Endothelial cell of umbilical vein (primary cell): Measurements from ENCODE around the gene RIPPLY1.

Experiments
- TF ChIP-seq, protein P1 (sequence below), 2 donors: IDR thresholded peaks; 1 replicate in 1 of 2; 2 replicates in 1 of 2; pipeline ENCODE4 v1.5.1; 2011; ENCODE audit warnings: low read length in 2 of 2, mild to moderate bottlenecking in 2 of 2, moderate library complexity in 2 of 2, control low read depth in 1 of 2, inconsistent platforms in 1 of 2, low read depth in 1 of 2; ENCODE audit not compliant: insufficient read depth in 1 of 2; ENCODE audit errors: extremely low read depth in 1 of 2
- TF ChIP-seq, protein P2 (sequence below): IDR thresholded peaks from 2 replicates; pipeline ENCODE4 v1.6.1; 2011; ENCODE audit not compliant: insufficient read depth, insufficient read length

DNA sequence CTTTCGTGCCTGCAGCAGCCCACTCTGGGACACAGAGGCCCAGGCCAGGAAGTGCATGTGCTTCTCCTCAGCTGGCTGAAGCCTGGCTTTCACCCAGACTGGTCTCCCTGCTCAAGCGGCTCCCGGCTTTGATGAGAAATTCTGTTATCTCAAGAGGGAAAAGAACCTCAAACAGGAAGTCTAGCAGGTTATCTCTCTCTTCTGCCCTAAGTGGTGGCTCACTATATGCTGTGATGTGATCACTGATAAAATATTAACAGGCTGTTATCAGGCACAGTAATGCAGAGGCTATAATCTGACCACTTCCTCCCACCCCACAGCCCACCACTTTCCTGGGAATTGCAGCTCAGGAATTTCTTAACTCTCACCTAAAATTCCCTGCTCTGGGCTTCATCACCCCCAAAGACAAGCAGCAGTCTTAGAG lies 30.4 kb upstream of the RIPPLY1 start:
- TF ChIP-seq, protein P1, sequence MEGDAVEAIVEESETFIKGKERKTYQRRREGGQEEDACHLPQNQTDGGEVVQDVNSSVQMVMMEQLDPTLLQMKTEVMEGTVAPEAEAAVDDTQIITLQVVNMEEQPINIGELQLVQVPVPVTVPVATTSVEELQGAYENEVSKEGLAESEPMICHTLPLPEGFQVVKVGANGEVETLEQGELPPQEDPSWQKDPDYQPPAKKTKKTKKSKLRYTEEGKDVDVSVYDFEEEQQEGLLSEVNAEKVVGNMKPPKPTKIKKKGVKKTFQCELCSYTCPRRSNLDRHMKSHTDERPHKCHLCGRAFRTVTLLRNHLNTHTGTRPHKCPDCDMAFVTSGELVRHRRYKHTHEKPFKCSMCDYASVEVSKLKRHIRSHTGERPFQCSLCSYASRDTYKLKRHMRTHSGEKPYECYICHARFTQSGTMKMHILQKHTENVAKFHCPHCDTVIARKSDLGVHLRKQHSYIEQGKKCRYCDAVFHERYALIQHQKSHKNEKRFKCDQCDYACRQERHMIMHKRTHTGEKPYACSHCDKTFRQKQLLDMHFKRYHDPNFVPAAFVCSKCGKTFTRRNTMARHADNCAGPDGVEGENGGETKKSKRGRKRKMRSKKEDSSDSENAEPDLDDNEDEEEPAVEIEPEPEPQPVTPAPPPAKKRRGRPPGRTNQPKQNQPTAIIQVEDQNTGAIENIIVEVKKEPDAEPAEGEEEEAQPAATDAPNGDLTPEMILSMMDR (IDR thresholded peaks at IDR 0.05; ENCODE audit: extremely low read depth in 1 of 2, insufficient read depth in 1 of 2, low read depth in 1 of 2, low read length in 2 of 2) = no peak
- TF ChIP-seq, protein P2, sequence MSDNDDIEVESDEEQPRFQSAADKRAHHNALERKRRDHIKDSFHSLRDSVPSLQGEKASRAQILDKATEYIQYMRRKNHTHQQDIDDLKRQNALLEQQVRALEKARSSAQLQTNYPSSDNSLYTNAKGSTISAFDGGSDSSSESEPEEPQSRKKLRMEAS = no peak
